ENCODE results near the gene ATP11A.

- TF ChIP-seq, protein P1, sequence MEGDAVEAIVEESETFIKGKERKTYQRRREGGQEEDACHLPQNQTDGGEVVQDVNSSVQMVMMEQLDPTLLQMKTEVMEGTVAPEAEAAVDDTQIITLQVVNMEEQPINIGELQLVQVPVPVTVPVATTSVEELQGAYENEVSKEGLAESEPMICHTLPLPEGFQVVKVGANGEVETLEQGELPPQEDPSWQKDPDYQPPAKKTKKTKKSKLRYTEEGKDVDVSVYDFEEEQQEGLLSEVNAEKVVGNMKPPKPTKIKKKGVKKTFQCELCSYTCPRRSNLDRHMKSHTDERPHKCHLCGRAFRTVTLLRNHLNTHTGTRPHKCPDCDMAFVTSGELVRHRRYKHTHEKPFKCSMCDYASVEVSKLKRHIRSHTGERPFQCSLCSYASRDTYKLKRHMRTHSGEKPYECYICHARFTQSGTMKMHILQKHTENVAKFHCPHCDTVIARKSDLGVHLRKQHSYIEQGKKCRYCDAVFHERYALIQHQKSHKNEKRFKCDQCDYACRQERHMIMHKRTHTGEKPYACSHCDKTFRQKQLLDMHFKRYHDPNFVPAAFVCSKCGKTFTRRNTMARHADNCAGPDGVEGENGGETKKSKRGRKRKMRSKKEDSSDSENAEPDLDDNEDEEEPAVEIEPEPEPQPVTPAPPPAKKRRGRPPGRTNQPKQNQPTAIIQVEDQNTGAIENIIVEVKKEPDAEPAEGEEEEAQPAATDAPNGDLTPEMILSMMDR (IDR thresholded peaks at IDR 0.05; ENCODE audit: poor library complexity) = no peak
- TF ChIP-seq EZH2 (IDR thresholded peaks at IDR 0.05; ENCODE audit: borderline replicate concordance) = no peak
Measured at GRCh38 chr13:112903071-112903577, 213.3 kb downstream of the ATP11A start.
